ENCODE results near the gene ISYNA1. TPM values are rescaled to one million over a fixed set of nuclear protein-coding genes. Genes with fewer than 3 reads are reported as not detected.

Gene ISYNA1
- total and polyA plus RNA-seq, 8 donors, result 7.8 to 47.3 (median 15.4) TPM

GRCh38 chr19:18432275-18433014 lies 5.5 kb downstream of the ISYNA1 start:
- Histone ChIP-seq H3K36me3 (peaks cover 0 to 22% (median 9%) of the 10 kb centered on the region in 4 donors), H3K27me3 (peaks cover 0 to 25% (median 0%) of the 10 kb centered on the region in 3 donors), H3K9me3 (no peaks in the 10 kb centered on the region), H3K27ac (peak overlapping the region in 3 of 5 donors; percentile 70 to 79 (median 74)), H3K4me3 (peak overlapping the region; percentile 45 to 55 (median 54)), H3K4me1 (peaks cover 34 to 78% (median 58%) of the 10 kb centered on the region in 4 donors)
- 72 to 87% (median 82%) methylated on average over 10 to 13 of the region's 13 CpGs for WGBS, 5 donors
- DNase-seq, result no peak
- TF ChIP-seq POLR2A (IDR thresholded peaks at IDR 0.05), result no peak
- TF ChIP-seq EP300 (IDR thresholded peaks at IDR 0.05), result no peak
- no peak for TF ChIP-seq CTCF (IDR thresholded peaks at IDR 0.05)
- TF ChIP-seq POLR2AphosphoS5 (IDR thresholded peaks at IDR 0.05), result no peak
- intact Hi-C loops (cut with DNase I; ENCODE audit: low total_unique reads), result no loop called here

- H3K36me3 ChIP-seq, result peaks cover 0 to 22% (median 10%) of the 10 kb centered on the region in 4 donors
- peak in 1 of 2 donors; percentile 50 for DNase-seq
- no peaks in the 10 kb centered on the region for H3K9me3 ChIP-seq
- TF ChIP-seq POLR2A (IDR thresholded peaks at IDR 0.05) (no peak), CTCF (IDR thresholded peaks at IDR 0.05) (no peak), POLR2AphosphoS5 (IDR thresholded peaks at IDR 0.05) (no peak), EP300 (IDR thresholded peaks at IDR 0.05) (no peak)
- H3K27me3 ChIP-seq, result peaks cover 0 to 16% (median 0%) of the 10 kb centered on the region in 3 donors
- 81 to 91% (median 85%) methylated on average over 23 to 34 of the region's 34 CpGs for WGBS, 5 donors
- H3K27ac ChIP-seq, result peak overlapping the region in 1 of 5 donors; percentile 79
- peaks cover 29 to 78% (median 53%) of the 10 kb centered on the region in 4 donors for H3K4me1 ChIP-seq
- intact Hi-C loops (cut with DNase I; ENCODE audit: low total_unique reads), result no loop called here
- H3K4me3 ChIP-seq, result no peak overlapping the region
These were observed 6.4 kb downstream of the ISYNA1 start for GRCh38 chr19:18431351-18432197.

- WGBS, 5 donors, result 86 to 91% (median 88%) methylated on average over 3 to 21 of the region's 21 CpGs
These were observed 7.4 kb downstream of the ISYNA1 start for GRCh38 chr19:18430417-18431144.

More at GRCh38 chr19:18430417-18431144, 7.4 kb downstream of the ISYNA1 start:
- Histone ChIP-seq H3K4me1 (peaks cover 37 to 80% (median 58%) of the 10 kb centered on the region in 4 donors), H3K27ac (peak overlapping the region in 3 of 5 donors; percentile 78 to 89 (median 84)), H3K4me3 (no peak overlapping the region), H3K36me3 (peaks cover 0 to 16% (median 7%) of the 10 kb centered on the region in 4 donors), H3K9me3 (no peaks in the 10 kb centered on the region), H3K27me3 (peaks cover 0 to 14% (median 0%) of the 10 kb centered on the region in 3 donors)
- no peak for TF ChIP-seq POLR2A (IDR thresholded peaks at IDR 0.05)
- no peak for TF ChIP-seq CTCF (IDR thresholded peaks at IDR 0.05)
- no peak for TF ChIP-seq EP300 (IDR thresholded peaks at IDR 0.05)
- no peak for TF ChIP-seq POLR2AphosphoS5 (IDR thresholded peaks at IDR 0.05)
- peak in 1 of 2 donors; percentile 32 for DNase-seq
- intact Hi-C loops (cut with DNase I; ENCODE audit: low total_unique reads), result no loop called here
